OCI-LY7 (cell line): Measurements from ENCODE around the gene LYRM1. TPM values are rescaled to one million over a fixed set of nuclear protein-coding genes. Genes with fewer than 3 reads are reported as not detected.

ENCODE experiments used
- total RNA-seq, 2 experiments: library from RNA; depleted of rRNA in 1 of 2; stranded (reverse); fragments of >200 nt in 1 of 2; shearing (Covaris generic) in 1 of 2; gene quantifications; 2 replicates each; pipeline ENCODE4 v1.2.3, GENCODE V29; 2014 to 2022

The LYRM1 gene
- total RNA-seq, 2 experiments from 2014 or later: 23.3 to 24.0 TPM

Other genes with a start within 250 kb of the LYRM1 start
- not detected in 2 replicates for gene ACSM1, start 203.1 kb upstream of the LYRM1 start, total RNA-seq (2014; rRNA removed; shearing (Covaris generic))
- not detected in 2 replicates for gene ACSM1, start 203.1 kb upstream of the LYRM1 start, total RNA-seq (2022)
- 45.4 and 48.2 TPM in 2 replicates for gene THUMPD1, start 159.0 kb upstream of the LYRM1 start, total RNA-seq (2014; rRNA removed; shearing (Covaris generic))
- gene THUMPD1, start 159.0 kb upstream of the LYRM1 start, total RNA-seq (2022): 47.4 and 48.3 TPM in 2 replicates
- gene ACSM3, start 136.8 kb upstream of the LYRM1 start, total RNA-seq (2014; rRNA removed; shearing (Covaris generic)): 2.4 and 4.5 TPM in 2 replicates
- 2.8 and 4.0 TPM in 2 replicates for gene ACSM3, start 136.8 kb upstream of the LYRM1 start, total RNA-seq (2022)
- gene ERI2, start 94.3 kb upstream of the LYRM1 start, total RNA-seq (2014; rRNA removed; shearing (Covaris generic)): 34.3 and 48.0 TPM in 2 replicates
- gene ERI2, start 94.3 kb upstream of the LYRM1 start, total RNA-seq (2022): 39.7 and 41.8 TPM in 2 replicates
- 26.5 and 29.7 TPM in 2 replicates for gene REXO5, start 94.2 kb upstream of the LYRM1 start, total RNA-seq (2014; rRNA removed; shearing (Covaris generic))
- gene REXO5, start 94.2 kb upstream of the LYRM1 start, total RNA-seq (2022): 38.9 and 50.7 TPM in 2 replicates
- 3.1 and 3.3 TPM in 2 replicates for gene DCUN1D3, start 413 bp upstream of the LYRM1 start, total RNA-seq (2014; rRNA removed; shearing (Covaris generic))
- gene DCUN1D3, start 413 bp upstream of the LYRM1 start, total RNA-seq (2022): 4.5 and 5.1 TPM in 2 replicates